Neutrophil (primary cell): ENCODE measurements around the gene C5orf24.
"Not testable (repeated sequence)": the region's sequence is repeated elsewhere in the genome, so short reads cannot be mapped to it uniquely, and the experiment has no call there.

ENCODE experiments used
- H3K27ac ChIP-seq: fragments of 200-600 bp; sonication (generic); 2 replicates; pipeline ENCODE4 v1.5.1; 2016; ENCODE audit warnings: mild to moderate bottlenecking, moderate library complexity
- H3K27me3 ChIP-seq: fragments of 200-600 bp; sonication (generic); 2 replicates; pipeline ENCODE4 v1.6.0; 2016; ENCODE audit warnings: mild to moderate bottlenecking
- H3K36me3 ChIP-seq: fragments of 200-600 bp; sonication (generic); 2 replicates; pipeline ENCODE4 v1.5.1; 2017
- H3K4me1 ChIP-seq, 2 experiments: fragments of 200-600 bp in 1 of 2; sonication (generic) in 1 of 2; 1 replicate in 1 of 2; 2 replicates in 1 of 2; pipeline versions ENCODE4 v1.5.1 to v1.6.1; 2013 to 2016; ENCODE audit warnings: low read depth in 1 of 2, low read length in 1 of 2, mild to moderate bottlenecking in 1 of 2, moderate library complexity in 1 of 2; ENCODE audit not compliant: control insufficient read depth in 1 of 2, insufficient read depth in 1 of 2
- H3K4me3 ChIP-seq, 2 experiments: fragments of 200-600 bp in 1 of 2; sonication (generic) in 1 of 2; 1 replicate in 1 of 2; 2 replicates in 1 of 2; pipeline ENCODE4 v1.5.1; 2013 to 2016; ENCODE audit warnings: low read depth in 1 of 2, low read length in 1 of 2, mild to moderate bottlenecking in 1 of 2, moderate library complexity in 1 of 2
- H3K9me3 ChIP-seq: fragments of 200-600 bp; sonication (generic); 2 replicates; pipeline ENCODE4 v1.5.1; 2016
- CTCF ChIP-seq: fragments of 200-600 bp; sonication (generic); IDR thresholded peaks from 2 replicates; pipeline ENCODE4 v1.5.1; 2016; ENCODE audit warnings: antibody characterized with exemption

Gene C5orf24

DNA sequence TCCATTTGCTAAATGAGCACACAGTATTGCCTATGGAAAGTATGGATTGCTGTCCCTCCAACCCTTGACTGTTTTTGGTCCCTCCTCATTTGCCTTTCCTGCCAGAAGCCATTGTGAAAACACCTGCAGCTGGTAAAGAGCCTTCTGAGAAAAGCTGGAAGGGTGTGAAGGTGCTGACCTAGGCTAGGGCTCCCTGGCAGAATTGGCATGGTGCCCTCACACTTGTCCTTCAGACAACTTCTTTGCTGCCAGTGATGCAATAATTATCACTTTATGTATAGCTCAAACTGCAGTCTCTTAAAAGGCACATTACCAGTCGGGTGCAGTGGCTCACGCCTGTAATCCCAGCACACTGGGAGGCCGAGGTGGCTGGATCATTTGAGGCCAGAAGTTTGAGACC, 32.6 kb downstream of the C5orf24 start:
- no peak overlapping the region for H3K4me3 ChIP-seq
- H3K27ac ChIP-seq, result no peak overlapping the region
- H3K9me3 ChIP-seq, result no peaks in the 10 kb centered on the region
- H3K36me3 ChIP-seq, result no peaks in the 10 kb centered on the region
- H3K4me1 ChIP-seq, result peaks cover 15 to 19% of the 10 kb centered on the region in 2 experiments
- H3K27me3 ChIP-seq, result no peaks in the 10 kb centered on the region
- TF ChIP-seq CTCF, result no peak

- peaks cover 10% of the 10 kb centered on the region in 2 experiments for H3K4me1 ChIP-seq
- H3K9me3 ChIP-seq, result no peaks in the 10 kb centered on the region
- TF ChIP-seq CTCF, result no peak
- no peak overlapping the region for H3K4me3 ChIP-seq
- no peaks in the 10 kb centered on the region for H3K36me3 ChIP-seq
- H3K27me3 ChIP-seq, result no peaks in the 10 kb centered on the region
- H3K27ac ChIP-seq, result no peak overlapping the region
Observed at GRCh38 chr5:134879456-134879855, 33.7 kb downstream of the C5orf24 start.

DNA sequence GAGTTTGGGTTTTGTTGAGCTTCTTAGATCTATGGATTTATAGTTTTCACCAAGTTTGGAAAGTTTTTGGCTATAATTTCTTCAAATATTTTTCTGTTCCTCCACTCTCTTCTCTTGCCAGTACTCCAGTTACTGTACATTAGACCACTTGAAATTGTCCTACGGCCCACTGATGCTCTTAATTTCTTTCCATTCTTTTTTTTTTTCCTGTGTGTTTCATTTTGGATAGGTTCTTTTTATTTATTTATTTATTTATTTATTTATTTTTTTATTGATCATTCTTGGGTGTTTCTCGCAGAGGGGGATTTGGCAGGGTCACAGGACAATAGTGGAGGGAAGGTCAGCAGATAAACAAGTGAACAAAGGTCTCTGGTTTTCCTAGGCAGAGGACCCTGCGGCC, 35.2 kb downstream of the C5orf24 start:
- not testable (repeated sequence) for H3K36me3 ChIP-seq, H3K4me1 ChIP-seq, H3K9me3 ChIP-seq, H3K27me3 ChIP-seq, H3K27ac ChIP-seq, H3K4me3 ChIP-seq

- H3K27ac ChIP-seq, H3K36me3 ChIP-seq, H3K4me1 ChIP-seq, H3K27me3 ChIP-seq, H3K9me3 ChIP-seq, H3K4me3 ChIP-seq: not testable (repeated sequence)
Observed at GRCh38 chr5:134881711-134882110, 35.9 kb downstream of the C5orf24 start.

GRCh38 chr5:134887593-134888159, 41.9 kb downstream of the C5orf24 start:
- Histone ChIP-seq H3K4me3 (no peak overlapping the region), H3K9me3 (no peaks in the 10 kb centered on the region), H3K27ac (no peak overlapping the region), H3K36me3 (peaks cover 17% of the 10 kb centered on the region), H3K4me1 (no peaks in the 10 kb centered on the region), H3K27me3 (no peaks in the 10 kb centered on the region)
- TF ChIP-seq CTCF, result no peak

DNA sequence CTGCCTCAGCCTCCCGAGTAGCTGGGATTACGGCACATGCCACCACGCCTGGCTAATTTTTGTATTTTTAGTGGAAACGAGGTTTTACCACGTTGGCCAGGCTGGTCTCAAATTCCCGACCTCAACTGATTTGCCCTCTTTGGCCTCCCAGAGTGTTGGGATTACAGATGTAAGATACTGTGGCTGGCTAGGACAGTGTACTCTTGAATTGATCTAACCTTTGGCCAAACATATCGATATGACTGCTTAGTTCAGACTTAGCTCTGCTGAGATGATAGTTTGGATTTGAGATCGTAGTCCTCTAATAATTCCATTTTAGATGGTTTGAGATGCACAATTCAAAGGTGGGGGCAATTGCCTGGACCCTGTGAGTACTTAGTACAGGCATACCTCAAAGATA, 43.6 kb downstream of the C5orf24 start:
- H3K4me1 ChIP-seq, result no peaks in the 10 kb centered on the region
- H3K27ac ChIP-seq, result no peak overlapping the region
- TF ChIP-seq CTCF, result no peak
- H3K36me3 ChIP-seq, result peaks cover 20% of the 10 kb centered on the region
- no peaks in the 10 kb centered on the region for H3K9me3 ChIP-seq
- no peak overlapping the region for H3K4me3 ChIP-seq
- H3K27me3 ChIP-seq, result no peaks in the 10 kb centered on the region

DNA sequence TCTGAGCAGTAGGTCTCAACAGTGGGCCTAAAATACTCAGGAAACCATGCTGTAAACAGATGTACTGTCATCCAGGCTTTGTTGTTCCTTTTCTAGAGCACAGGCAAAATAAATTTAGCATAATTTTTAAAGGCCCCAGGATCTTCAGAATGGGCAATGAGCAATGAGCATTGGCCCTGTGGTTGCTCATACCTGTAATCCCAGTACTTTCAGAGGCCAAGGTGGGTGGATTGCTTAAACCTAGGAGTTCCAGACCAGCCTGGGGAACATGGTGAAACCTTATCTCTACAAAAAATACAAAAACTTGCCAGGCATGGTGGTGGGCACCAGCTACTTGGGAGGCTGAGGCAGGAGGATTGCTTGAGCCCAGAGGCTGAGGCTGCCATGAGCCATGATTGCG, 45.7 kb downstream of the C5orf24 start:
- Histone ChIP-seq H3K36me3 (peaks cover 16% of the 10 kb centered on the region), H3K9me3 (no peaks in the 10 kb centered on the region), H3K4me3 (no peak overlapping the region), H3K27ac (no peak overlapping the region), H3K27me3 (no peaks in the 10 kb centered on the region), H3K4me1 (no peaks in the 10 kb centered on the region)
- TF ChIP-seq CTCF, result no peak
